ENCODE data around the gene GJA4. TPM values are rescaled to one million over a fixed set of nuclear protein-coding genes. Genes with fewer than 3 reads are reported as not detected.

Gene GJA4
- total and polyA plus RNA-seq, 2 of the 8 experiments (the other 6 are each of a cell fraction or from before 2014, with no cell fraction given), result 3.2 to 3.9 TPM

GRCh38 chr1:34746101-34746500 lies 46.7 kb upstream of the GJA4 start:
- no peak overlapping the region for H3K14ac ChIP-seq (ENCODE audit: insufficient read length)
- FAIRE-seq (no peak), DNase-seq (ENCODE audit: low read depth in 1 of 2, low spot score in 2 of 2) (no peak)
- H3K4me3 ChIP-seq (ENCODE audit: extremely low read depth in 1 of 4, insufficient read depth in 2 of 4, low read depth in 3 of 4, low read length in 4 of 4), result no peak overlapping the region
- H4K20me1 ChIP-seq (replicated peaks in 1 of 2; ENCODE audit: control insufficient read depth in 1 of 2, insufficient read depth in 2 of 2, low read length in 2 of 2), result no peaks in the 10 kb centered on the region
- TF ChIP-seq KDM1A (IDR thresholded peaks at IDR 0.05; ENCODE audit: borderline replicate concordance, low read length) (peak; percentile 83), E2F6 (IDR thresholded peaks at IDR 0.05) (no peak)
- H2BK120ac ChIP-seq (replicated peaks; ENCODE audit: low read depth, low read length), result no peak overlapping the region
- CTCF ChIA-PET (ENCODE audit: partially characterized antibody), result interaction anchor here (0.6 to 1.7 kb wide), 5 partner anchors 9 to 161 kb away, joined by 3 to 5 read pairs (median 4); partner anchors contain the start of genes GJB4 and GJB5
- no peak overlapping the region for H3K56ac ChIP-seq (replicated peaks; ENCODE audit: insufficient read length, low read depth, low read length)
- no peak overlapping the region for H3K4me2 ChIP-seq (ENCODE audit: insufficient read depth in 1 of 2, low read depth in 2 of 2, low read length in 2 of 2)
- H3K23ac ChIP-seq (ENCODE audit: insufficient read length), result no peak overlapping the region
- no peak overlapping the region for H3K18ac ChIP-seq (ENCODE audit: extremely low read depth, low read length)
- H3K4me1 ChIP-seq (replicated peaks in 1 of 4; ENCODE audit: control insufficient read depth in 3 of 4, insufficient read depth in 4 of 4, low read length in 3 of 4), result peaks cover 0 to 6% (median 0%) of the 10 kb centered on the region in 4 experiments; a peak in 5 of 7 replicates
- no peak overlapping the region for H3K27ac ChIP-seq (ENCODE audit: low read depth, low read length)
- H3K27me3 ChIP-seq (replicated peaks in 1 of 4; ENCODE audit: control insufficient read depth in 3 of 4, extremely low read depth in 1 of 4, insufficient read depth in 3 of 4, low read length in 3 of 4), result peaks cover 0 to 13% (median 5%) of the 10 kb centered on the region in 4 experiments; a peak in 5 of 7 replicates
- no peaks in the 10 kb centered on the region for H3K79me1 ChIP-seq (ENCODE audit: low read depth, low read length)
- no peak overlapping the region for H3K4ac ChIP-seq (replicated peaks; ENCODE audit: insufficient read length, low read depth, low read length)
- no peaks in the 10 kb centered on the region for H3K9me3 ChIP-seq (ENCODE audit: insufficient read depth in 2 of 2, low read depth in 1 of 2, low read length in 1 of 2)
- no peak overlapping the region for H2BK12ac ChIP-seq (ENCODE audit: low read depth, low read length)
- H4K5ac ChIP-seq (ENCODE audit: insufficient read length, low read depth, low read length), result no peak overlapping the region
- H4K91ac ChIP-seq (replicated peaks; ENCODE audit: insufficient read length, low read length), result no peak overlapping the region
- H2AK5ac ChIP-seq (ENCODE audit: low read depth, low read length), result no peak overlapping the region
- H2BK5ac ChIP-seq (ENCODE audit: low read depth, low read length), result no peak overlapping the region
- no peaks in the 10 kb centered on the region for H3K36me3 ChIP-seq (ENCODE audit: control insufficient read depth in 2 of 4, insufficient read depth in 4 of 4, low read length in 3 of 4)
- H2BK15ac ChIP-seq (ENCODE audit: low read length), result no peak overlapping the region; the same call in 1 of the 2 replicates
- H3K23me2 ChIP-seq (ENCODE audit: low read depth, low read length), result no peaks in the 10 kb centered on the region; the same call in 1 of the 2 replicates
- H2BK20ac ChIP-seq (ENCODE audit: low read length), result no peak overlapping the region
- 90% methylated on average over 4 of the region's 4 CpGs; no CpG with 5 or more reads in 1 of the 2 experiments for WGBS, 2 experiments (ENCODE audit: extremely low coverage in 1 of 2, insufficient coverage in 1 of 2, insufficient read length in 1 of 2, insufficient replicate concordance in 2 of 2, low coverage in 1 of 2, low lambda C conversion rate in 2 of 2, missing lambda C conversion rate in 1 of 2)
- POLR2A ChIA-PET (ENCODE audit: partially characterized antibody), result interaction anchor here (0.9 kb wide), 1 partner anchor 9 kb away, joined by 4 read pairs; the partner anchor contains the start of gene GJB5
- H4K8ac ChIP-seq (ENCODE audit: extremely low read depth, insufficient read depth, low read length), result no peak overlapping the region
- H2AFZ ChIP-seq (ENCODE audit: low read length), result no peak overlapping the region
- H3K79me2 ChIP-seq (ENCODE audit: control insufficient read depth in 1 of 2, insufficient read depth in 2 of 2, low read length in 2 of 2), result no peaks in the 10 kb centered on the region
- H3K9ac ChIP-seq (replicated peaks in 1 of 4; ENCODE audit: extremely low read depth in 1 of 4, low read depth in 3 of 4, low read length in 3 of 4), result no peak overlapping the region
